Osteoblast (primary cell): ENCODE data around the gene RPS19. TPM values are rescaled to one million over a fixed set of nuclear protein-coding genes. Genes with fewer than 3 reads are reported as not detected.

Experiments used
- DNase-seq: peaks from one replicate; pipeline ENCODE4 v3.0.0; 2011; ENCODE audit warnings: low spot score, mixed read lengths; ENCODE audit not compliant: insufficient read length; ENCODE audit errors: missing footprints
- H2AFZ ChIP-seq: 2 replicates; pipeline ENCODE4 v1.6.0; 2011; ENCODE audit warnings: mild to moderate bottlenecking, low read length
- H3K27ac ChIP-seq: 2 replicates; pipeline ENCODE4 v1.5.1; 2011; ENCODE audit warnings: mild to moderate bottlenecking, low read depth, low read length, moderate library complexity
- H3K27me3 ChIP-seq: 2 replicates; pipeline ENCODE4 v1.6.0; 2012; ENCODE audit warnings: mild to moderate bottlenecking, control low read depth, inconsistent platforms, low read length, moderate library complexity; ENCODE audit not compliant: insufficient read depth
- H3K36me3 ChIP-seq: 2 replicates; pipeline ENCODE4 v1.5.1; 2011; ENCODE audit warnings: mild to moderate bottlenecking, low read length, control low read depth, moderate library complexity; ENCODE audit not compliant: insufficient read depth
- H3K4me1 ChIP-seq: 2 replicates; pipeline ENCODE4 v1.5.1; 2011; ENCODE audit warnings: mild to moderate bottlenecking, low read length, control low read depth, moderate library complexity; ENCODE audit not compliant: insufficient read depth
- H3K4me2 ChIP-seq: 2 replicates; pipeline ENCODE4 v1.6.0; 2011; ENCODE audit warnings: mild to moderate bottlenecking, low read length; ENCODE audit not compliant: insufficient read depth
- H3K4me3 ChIP-seq: fragments of 200-600 bp; sonication (generic); 3 replicates; pipeline ENCODE4 v1.5.1; 2012; ENCODE audit warnings: mild to moderate bottlenecking, low read length, inconsistent platforms; ENCODE audit not compliant: insufficient read depth
- H3K79me2 ChIP-seq: 2 replicates; pipeline ENCODE4 v1.6.0; 2012; ENCODE audit warnings: mild to moderate bottlenecking, low read length, control low read depth, inconsistent platforms; ENCODE audit not compliant: insufficient read depth
- H3K9me3 ChIP-seq: 2 replicates; pipeline ENCODE4 v1.5.1; 2011; ENCODE audit warnings: low read depth, low read length, control low read depth
- H4K20me1 ChIP-seq: 2 replicates; pipeline ENCODE4 v1.6.0; 2012; ENCODE audit warnings: mild to moderate bottlenecking, low read length, control low read depth; ENCODE audit not compliant: insufficient read depth
- CTCF ChIP-seq: IDR thresholded peaks from 2 replicates; pipeline ENCODE4 v1.5.1; 2011; ENCODE audit warnings: mild to moderate bottlenecking, low read depth, low read length, moderate library complexity; ENCODE audit errors: extremely low read depth
- total RNA-seq: library from RNA; depleted of rRNA; stranded (reverse); fragments of >200 nt; gene quantifications from 2 replicates; pipeline ENCODE4 v1.2.3, GENCODE V29; 2012

Gene RPS19
- total RNA-seq, 1 donor = 791 TPM

GRCh38 chr19:41853768-41854167 is 6.3 kb upstream of the RPS19 start:
- H3K4me1 ChIP-seq = no peaks in the 10 kb centered on the region
- peaks cover 53% of the 10 kb centered on the region for H3K27me3 ChIP-seq

GRCh38 chr19:41859213-41859617 is 840 bp upstream of the RPS19 start:
- Histone ChIP-seq H3K79me2 (peaks cover 42% of the 10 kb centered on the region), H3K36me3 (peaks cover 35% of the 10 kb centered on the region), H3K9me3 (no peaks in the 10 kb centered on the region), H3K4me2 (peak overlapping the region; percentile 92), H3K27ac (no peak overlapping the region), H3K27me3 (peaks cover 14% of the 10 kb centered on the region), H2AFZ (peak overlapping the region; percentile 60), H4K20me1 (peaks cover 31% of the 10 kb centered on the region), H3K4me1 (peaks cover 25% of the 10 kb centered on the region), H3K4me3 (peak overlapping the region; percentile 93)
- no peak for TF ChIP-seq CTCF
- no peak for DNase-seq

More at GRCh38 chr19:41853768-41854167, 6.3 kb upstream of the RPS19 start:
- no peak for TF ChIP-seq CTCF
- Histone ChIP-seq H3K4me2 (no peak overlapping the region), H3K4me3 (no peak overlapping the region), H3K27ac (no peak overlapping the region), H3K79me2 (no peaks in the 10 kb centered on the region), H3K9me3 (no peaks in the 10 kb centered on the region), H4K20me1 (no peaks in the 10 kb centered on the region), H3K36me3 (no peaks in the 10 kb centered on the region), H2AFZ (no peak overlapping the region)
- DNase-seq = no peak

GRCh38 chr19:41860419-41861115 is 512 bp downstream of the RPS19 start:
- H3K27me3 ChIP-seq = peaks cover 3% of the 10 kb centered on the region
- H3K9me3 ChIP-seq = no peaks in the 10 kb centered on the region
- peaks cover 48% of the 10 kb centered on the region for H3K36me3 ChIP-seq
- peaks cover 44% of the 10 kb centered on the region for H4K20me1 ChIP-seq
- H3K4me3 ChIP-seq = peak overlapping the region; percentile 93
- peak; percentile 73 for DNase-seq
- no peak overlapping the region for H2AFZ ChIP-seq
- peak overlapping the region; percentile 95 for H3K27ac ChIP-seq
- peak overlapping the region; percentile 97 for H3K4me2 ChIP-seq
- H3K4me1 ChIP-seq = peaks cover 28% of the 10 kb centered on the region
- H3K79me2 ChIP-seq = peaks cover 55% of the 10 kb centered on the region
- no peak for TF ChIP-seq CTCF

- TF ChIP-seq CTCF = no peak
- peak overlapping the region; percentile 95 for H3K27ac ChIP-seq
- peaks cover 59% of the 10 kb centered on the region for H3K79me2 ChIP-seq
- H3K4me3 ChIP-seq = peak overlapping the region; percentile 93
- peaks cover 3% of the 10 kb centered on the region for H3K27me3 ChIP-seq
- peaks cover 28% of the 10 kb centered on the region for H3K4me1 ChIP-seq
- H3K4me2 ChIP-seq = peak overlapping the region; percentile 97
- DNase-seq = no peak
- H2AFZ ChIP-seq = no peak overlapping the region
- peaks cover 52% of the 10 kb centered on the region for H3K36me3 ChIP-seq
- H4K20me1 ChIP-seq = peaks cover 46% of the 10 kb centered on the region
- H3K9me3 ChIP-seq = no peaks in the 10 kb centered on the region
Measured at GRCh38 chr19:41861116-41861768, 1.2 kb downstream of the RPS19 start.
